IgD-negative memory B cell (primary cell): ENCODE data around the gene BPGM. TPM values are rescaled to one million over a fixed set of nuclear protein-coding genes. Genes with fewer than 3 reads are reported as not detected.

ENCODE experiments used
- H3K27ac Mint-ChIP-seq, 3 donors: one replicate each; pipeline ENCODE4 v1.8.0; 2020 to 2022; ENCODE audit warnings: mild to moderate bottlenecking in 3 of 3, mixed read lengths in 3 of 3, moderate library complexity in 1 of 3
- H3K27me3 Mint-ChIP-seq: one replicate; pipeline ENCODE4 v1.8.0; 2021; ENCODE audit warnings: mixed read lengths
- H3K36me3 Mint-ChIP-seq: one replicate; pipeline ENCODE4 v1.8.0; 2020; ENCODE audit warnings: mild to moderate bottlenecking, mixed read lengths
- H3K4me1 Mint-ChIP-seq, 3 donors: one replicate each; pipeline ENCODE4 v1.8.0; 2020 to 2022; ENCODE audit warnings: mixed read lengths in 3 of 3, mild to moderate bottlenecking in 1 of 3
- H3K4me3 Mint-ChIP-seq, 4 donors: one replicate each; pipeline ENCODE4 v1.8.0; 2020 to 2022; ENCODE audit warnings: mild to moderate bottlenecking in 4 of 4, mixed read lengths in 4 of 4, moderate library complexity in 3 of 4
- H3K9me3 Mint-ChIP-seq, 3 donors: one replicate each; pipeline ENCODE4 v1.8.0; 2020 to 2021; ENCODE audit warnings: mixed read lengths in 3 of 3, mild to moderate bottlenecking in 1 of 3
- polyA plus RNA-seq: library from polyadenylated mRNA; unstranded; fragments of 300-500 nt; fragmentation: Illumina TruSeq; gene quantifications from one replicate; pipeline ENCODE4 v1.2.3, GENCODE V29; 2021

BPGM gene
- polyA plus RNA-seq, 1 donor from 2014 or later: 21.4 TPM

- Mint-ChIP-seq H3K4me1 (no peaks in the 10 kb centered on the region), H3K4me3 (no peak overlapping the region), H3K36me3 (peaks cover 3% of the 10 kb centered on the region), H3K27ac (no peak overlapping the region), H3K27me3 (no peaks in the 10 kb centered on the region), H3K9me3 (peaks cover 0 to 1% (median 0%) of the 10 kb centered on the region in 3 donors)
Measured at GRCh38 chr7:134722786-134723322, 76.2 kb downstream of the BPGM start.

GRCh38 chr7:134723892-134724291 lies 77.2 kb downstream of the BPGM start:
- no peak overlapping the region for H3K27ac Mint-ChIP-seq
- no peak overlapping the region for H3K4me3 Mint-ChIP-seq
- H3K4me1 Mint-ChIP-seq: no peaks in the 10 kb centered on the region
- H3K36me3 Mint-ChIP-seq: peaks cover 3% of the 10 kb centered on the region
- H3K27me3 Mint-ChIP-seq: no peaks in the 10 kb centered on the region
- H3K9me3 Mint-ChIP-seq: peaks cover 0 to 1% (median 0%) of the 10 kb centered on the region in 3 donors

- H3K4me3 Mint-ChIP-seq: no peak overlapping the region
- no peaks in the 10 kb centered on the region for H3K4me1 Mint-ChIP-seq
- no peaks in the 10 kb centered on the region for H3K27me3 Mint-ChIP-seq
- H3K27ac Mint-ChIP-seq: no peak overlapping the region
- H3K36me3 Mint-ChIP-seq: peaks cover 3% of the 10 kb centered on the region
- H3K9me3 Mint-ChIP-seq: peaks cover 0 to 1% (median 0%) of the 10 kb centered on the region in 3 donors
Measured at GRCh38 chr7:134724606-134725005, 78.0 kb downstream of the BPGM start.

- Mint-ChIP-seq H3K9me3 (peaks cover 0 to 5% (median 0%) of the 10 kb centered on the region in 3 donors), H3K27ac (no peak overlapping the region)
Measured at GRCh38 chr7:134726581-134726980, 79.9 kb downstream of the BPGM start.

GRCh38 chr7:134727711-134728110 lies 81.1 kb downstream of the BPGM start:
- Mint-ChIP-seq H3K27ac (no peak overlapping the region), H3K27me3 (peaks cover 4% of the 10 kb centered on the region), H3K4me3 (no peak overlapping the region), H3K9me3 (peaks cover 0 to 5% (median 0%) of the 10 kb centered on the region in 3 donors), H3K4me1 (peaks cover 0 to 2% (median 0%) of the 10 kb centered on the region in 3 donors), H3K36me3 (peaks cover 7% of the 10 kb centered on the region)

More at GRCh38 chr7:134726581-134726980, 79.9 kb downstream of the BPGM start:
- H3K27me3 Mint-ChIP-seq: peaks cover 4% of the 10 kb centered on the region
- peaks cover 7% of the 10 kb centered on the region for H3K36me3 Mint-ChIP-seq
- no peak overlapping the region for H3K4me3 Mint-ChIP-seq
- H3K4me1 Mint-ChIP-seq: peaks cover 0 to 2% (median 0%) of the 10 kb centered on the region in 3 donors

Other genes with a start within 250 kb of the BPGM start
- 125 TPM for gene AKR1B1, start 187.8 kb upstream of the BPGM start, polyA plus RNA-seq
- not detected for gene AKR1B10, start 119.3 kb upstream of the BPGM start, polyA plus RNA-seq
- gene AKR1B15, start 97.7 kb upstream of the BPGM start, polyA plus RNA-seq: not detected
- 0.89 TPM for gene CALD1, start 132.8 kb downstream of the BPGM start, polyA plus RNA-seq